ENCODE results near the gene ZYG11B. TPM values are rescaled to one million over a fixed set of nuclear protein-coding genes. Genes with fewer than 3 reads are reported as not detected.
A peak's percentile ranks its signal among the peaks of the same experiment; 100 is the strongest.

ZYG11B gene
- total and polyA plus RNA-seq, 3 donors from 2014 or later = 17.7 to 76.6 (median 73.1) TPM

- Histone ChIP-seq H3K4me1 (peaks cover 52% of the 10 kb centered on the region), H3K27me3 (no peaks in the 10 kb centered on the region), H3K27ac (peak overlapping the region in 1 of 2 donors; percentile 72), H3K36me3 (ENCODE audit: low read depth, missing control alignments) (no peaks in the 10 kb centered on the region), H3K4me3 (no peak overlapping the region), H3K9me3 (no peaks in the 10 kb centered on the region)
- no peak for DNase-seq
- intact Hi-C loops (cut with DNase I; ENCODE audit: low total_unique reads) = no loop called here
- TF ChIP-seq POLR2A (IDR thresholded peaks at IDR 0.05) = no peak
- TF ChIP-seq, protein P1, sequence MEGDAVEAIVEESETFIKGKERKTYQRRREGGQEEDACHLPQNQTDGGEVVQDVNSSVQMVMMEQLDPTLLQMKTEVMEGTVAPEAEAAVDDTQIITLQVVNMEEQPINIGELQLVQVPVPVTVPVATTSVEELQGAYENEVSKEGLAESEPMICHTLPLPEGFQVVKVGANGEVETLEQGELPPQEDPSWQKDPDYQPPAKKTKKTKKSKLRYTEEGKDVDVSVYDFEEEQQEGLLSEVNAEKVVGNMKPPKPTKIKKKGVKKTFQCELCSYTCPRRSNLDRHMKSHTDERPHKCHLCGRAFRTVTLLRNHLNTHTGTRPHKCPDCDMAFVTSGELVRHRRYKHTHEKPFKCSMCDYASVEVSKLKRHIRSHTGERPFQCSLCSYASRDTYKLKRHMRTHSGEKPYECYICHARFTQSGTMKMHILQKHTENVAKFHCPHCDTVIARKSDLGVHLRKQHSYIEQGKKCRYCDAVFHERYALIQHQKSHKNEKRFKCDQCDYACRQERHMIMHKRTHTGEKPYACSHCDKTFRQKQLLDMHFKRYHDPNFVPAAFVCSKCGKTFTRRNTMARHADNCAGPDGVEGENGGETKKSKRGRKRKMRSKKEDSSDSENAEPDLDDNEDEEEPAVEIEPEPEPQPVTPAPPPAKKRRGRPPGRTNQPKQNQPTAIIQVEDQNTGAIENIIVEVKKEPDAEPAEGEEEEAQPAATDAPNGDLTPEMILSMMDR (IDR thresholded peaks at IDR 0.05) = no peak
- WGBS, 2 donors = 81 to 90% methylated on average over 4 of the region's 4 CpGs
Observed at GRCh38 chr1:52753169-52753568, 26.9 kb downstream of the ZYG11B start.

DNA sequence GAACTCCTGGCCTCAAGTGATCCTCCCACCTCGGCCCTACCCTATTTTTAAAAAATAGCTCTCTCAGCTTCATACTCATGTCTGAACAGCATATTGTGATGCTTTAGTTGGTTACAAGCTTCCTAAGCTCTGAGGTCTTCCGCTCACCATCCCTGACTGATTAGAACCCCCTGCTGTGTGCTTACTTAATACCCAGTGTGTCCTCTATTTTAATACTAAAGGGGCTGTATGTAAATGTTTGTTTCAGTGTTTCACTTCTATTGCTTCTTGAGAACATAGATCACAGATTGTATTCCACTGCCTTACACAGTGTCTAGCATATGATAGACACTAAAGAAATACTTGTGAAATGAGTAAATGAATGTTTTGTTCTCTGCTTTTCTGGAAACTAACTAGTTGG, 29.8 kb downstream of the ZYG11B start:
- DNase-seq = no peak
- WGBS, 2 donors = 85 to 90% methylated on average over 2 of the region's 2 CpGs
- Histone ChIP-seq H3K27ac (peak overlapping the region in 1 of 2 donors; percentile 15), H3K27me3 (no peaks in the 10 kb centered on the region), H3K4me1 (peaks cover 27% of the 10 kb centered on the region), H3K36me3 (ENCODE audit: low read depth, missing control alignments) (no peaks in the 10 kb centered on the region), H3K9me3 (no peaks in the 10 kb centered on the region), H3K4me3 (no peak overlapping the region)
- TF ChIP-seq, protein P1 (IDR thresholded peaks at IDR 0.05) = no peak
- TF ChIP-seq POLR2A (IDR thresholded peaks at IDR 0.05) = no peak
- intact Hi-C loops (cut with DNase I; ENCODE audit: low total_unique reads) = no loop called here

DNA sequence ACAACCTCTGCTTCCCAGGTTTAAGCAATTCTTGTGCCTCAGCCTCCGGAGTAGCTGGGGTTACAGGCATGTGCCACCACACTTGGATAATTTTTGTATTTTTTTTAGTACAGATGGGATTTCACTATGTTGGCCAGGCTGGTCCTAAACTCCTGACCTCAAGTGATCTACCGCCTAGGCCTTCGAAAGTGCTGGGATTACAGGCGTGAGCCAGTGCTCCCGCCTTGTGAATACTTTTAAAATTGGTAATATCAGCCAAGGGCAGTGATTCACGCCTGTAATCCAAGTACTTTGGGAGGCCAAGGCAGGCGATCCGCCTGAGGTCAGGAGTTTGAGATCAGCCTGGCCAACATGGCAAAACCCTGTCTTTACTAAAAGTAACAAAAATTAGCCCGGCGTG, 33.7 kb downstream of the ZYG11B start:
- no peak for DNase-seq
- H3K27ac ChIP-seq = no peak overlapping the region
- WGBS, 2 donors = 95 to 96% methylated on average over 9 to 10 of the region's 10 CpGs
- H3K27me3 ChIP-seq = no peaks in the 10 kb centered on the region
- H3K9me3 ChIP-seq = no peaks in the 10 kb centered on the region
- no peaks in the 10 kb centered on the region for H3K36me3 ChIP-seq (ENCODE audit: low read depth, missing control alignments)
- no peak overlapping the region for H3K4me3 ChIP-seq
- H3K4me1 ChIP-seq = peaks cover 12% of the 10 kb centered on the region
- TF ChIP-seq, protein P1 (IDR thresholded peaks at IDR 0.05) = no peak
- no peak for TF ChIP-seq POLR2A (IDR thresholded peaks at IDR 0.05)
- intact Hi-C loops (cut with DNase I; ENCODE audit: low total_unique reads) = no loop called here

DNA sequence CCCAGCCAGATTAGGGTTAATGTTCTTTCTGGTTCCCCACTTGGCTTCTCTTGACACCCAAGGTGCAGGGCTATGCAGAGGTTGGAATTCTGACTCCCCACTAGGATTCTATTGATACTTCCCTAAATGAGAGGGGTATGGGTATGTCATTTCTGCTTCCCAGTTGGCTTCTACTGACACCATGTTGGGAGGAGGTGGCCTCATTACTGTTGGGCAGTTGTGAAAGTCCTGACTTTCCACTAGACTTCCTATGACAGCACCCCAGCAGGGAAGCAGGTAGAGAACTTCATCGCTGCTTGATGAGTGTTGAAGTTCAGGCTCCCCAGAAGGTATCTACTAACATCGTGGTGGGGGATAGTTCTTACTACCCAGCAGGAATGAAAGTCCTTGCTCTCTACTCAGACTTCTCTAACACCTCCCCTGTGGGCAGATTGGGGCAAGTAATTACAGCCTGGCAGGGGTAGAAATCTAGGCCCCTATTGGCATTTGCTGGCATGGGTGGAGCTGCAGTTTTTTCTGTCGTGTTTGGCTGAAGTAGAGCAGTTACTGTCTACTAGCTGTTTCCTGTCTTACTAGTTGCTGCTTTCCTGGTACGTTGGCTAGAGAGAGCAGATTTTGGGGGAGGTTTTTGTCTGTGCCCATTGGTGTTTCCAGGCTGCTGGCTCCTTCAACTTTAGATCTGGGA, 41.5 kb downstream of the ZYG11B start:
- no peak for DNase-seq
- H3K4me3 ChIP-seq = no peak overlapping the region
- no peaks in the 10 kb centered on the region for H3K36me3 ChIP-seq (ENCODE audit: low read depth, missing control alignments)
- 72 to 89% methylated on average over 4 of the region's 4 CpGs for WGBS, 2 donors
- H3K9me3 ChIP-seq = no peaks in the 10 kb centered on the region
- no peak for TF ChIP-seq POLR2A (IDR thresholded peaks at IDR 0.05)
- TF ChIP-seq, protein P1 (IDR thresholded peaks at IDR 0.05) = no peak
- no peaks in the 10 kb centered on the region for H3K27me3 ChIP-seq
- intact Hi-C loops (cut with DNase I; ENCODE audit: low total_unique reads) = no loop called here
- H3K4me1 ChIP-seq = no peaks in the 10 kb centered on the region
- H3K27ac ChIP-seq = no peak overlapping the region
